B cell (primary cell): Measurements from ENCODE around the gene PORCN. TPM values are rescaled to one million over a fixed set of nuclear protein-coding genes. Genes with fewer than 3 reads are reported as not detected.

Experiments used
- ATAC-seq: fragments of 200-7000 bp; cut with Tn5 transposase; one replicate; pipeline ENCODE4 v1.10.0; 2021; ENCODE audit warnings: low read depth, mild to moderate bottlenecking, moderate number of reproducible peaks, moderate library complexity
- CTCF ChIA-PET: fragments of 350-600 bp; sonication (Branson Sonifier 250); formaldehyde crosslinking; loops from one replicate; lab custom pipeline; 2021; ENCODE audit warnings: antibody characterized with exemption, inconsistent platforms; lab: Charles Lee
- POLR2A ChIA-PET: fragments of 350-600 bp; sonication (Branson Sonifier 250); formaldehyde crosslinking; loops from one replicate; lab custom pipeline; 2021; ENCODE audit warnings: antibody characterized with exemption; lab: Charles Lee
- DNase-seq: peaks from one replicate; pipeline ENCODE4 v3.0.0; 2013
- H2AFZ ChIP-seq: 2 replicates; pipeline ENCODE4 v1.6.1; 2012; ENCODE audit warnings: mild to moderate bottlenecking, low read depth, low read length; ENCODE audit not compliant: insufficient read depth, poor library complexity, severe bottlenecking
- H3K27ac ChIP-seq, 2 donors: 1 replicate in 1 of 2; 2 replicates in 1 of 2; pipeline ENCODE4 v1.5.1; 2012 to 2013; ENCODE audit warnings: low read length in 2 of 2, mild to moderate bottlenecking in 2 of 2, moderate library complexity in 1 of 2
- H3K27me3 ChIP-seq, 4 experiments: fragments of 200-600 bp in 1 of 4; sonication (generic) in 1 of 4; replicated peaks in 1 of 4; 1 replicate in 2 of 4; 2 replicates in 2 of 4; pipeline versions ENCODE4 v1.6.1 to v1.7.0; 2013 to 2016; ENCODE audit warnings: low read length in 3 of 4, mild to moderate bottlenecking in 2 of 4, mixed read lengths in 1 of 4, moderate library complexity in 1 of 4; ENCODE audit not compliant: insufficient read depth in 4 of 4, control insufficient read depth in 3 of 4; ENCODE audit errors: control extremely low read depth in 1 of 4
- H3K36me3 ChIP-seq, 2 experiments: replicated peaks in 1 of 2; 1 replicate in 1 of 2; 2 replicates in 1 of 2; pipeline versions ENCODE4 v1.6.1 to v1.7.1; 2013; ENCODE audit warnings: low read length in 1 of 2; ENCODE audit not compliant: insufficient read depth in 2 of 2, control insufficient read depth in 1 of 2; ENCODE audit errors: control extremely low read depth in 1 of 2, extremely low read depth in 1 of 2
- H3K4me1 ChIP-seq, 2 donors: fragments of 200-600 bp in 1 of 2; sonication (generic) in 1 of 2; 1 replicate in 1 of 2; 2 replicates in 1 of 2; pipeline versions ENCODE4 v1.5.1 to v1.6.1; 2013 to 2017; ENCODE audit warnings: low read length in 2 of 2; ENCODE audit not compliant: control insufficient read depth in 2 of 2, insufficient read depth in 2 of 2
- H3K4me2 ChIP-seq: replicated peaks from 2 replicates; pipeline ENCODE3; 2012; ENCODE audit warnings: mild to moderate bottlenecking, low read depth, low read length; ENCODE audit not compliant: poor library complexity, severe bottlenecking
- H3K4me3 ChIP-seq, 5 experiments: fragments of 200-600 bp in 1 of 5; sonication (generic) in 1 of 5; 1 replicate in 3 of 5; 2 replicates in 2 of 5; pipeline versions ENCODE4 v1.5.1 to v1.7.0; 2011 to 2016; ENCODE audit warnings: low read length in 4 of 5, mild to moderate bottlenecking in 4 of 5, low read depth in 2 of 5, control low read depth in 1 of 5, moderate library complexity in 1 of 5; ENCODE audit not compliant: insufficient read depth in 1 of 5; ENCODE audit errors: control extremely low read depth in 1 of 5, extremely low read depth in 1 of 5
- H3K79me2 ChIP-seq: fragments of 200-600 bp; sonication (generic); one replicate; pipeline ENCODE4 v1.6.0; 2016; ENCODE audit warnings: low read length; ENCODE audit not compliant: control insufficient read depth, insufficient read depth
- H3K9ac ChIP-seq: fragments of 200-600 bp; sonication (generic); 2 replicates; pipeline ENCODE4 v1.6.1; 2017; ENCODE audit warnings: mild to moderate bottlenecking, low read length, moderate library complexity
- H3K9me3 ChIP-seq, 3 donors: one replicate each; pipeline versions ENCODE4 v1.6.1 to v1.7.1; 2013; ENCODE audit warnings: low read length in 2 of 3; ENCODE audit not compliant: control insufficient read depth in 2 of 3, insufficient read depth in 1 of 3; ENCODE audit errors: control extremely low read depth in 1 of 3
- H4K20me1 ChIP-seq: 2 replicates; pipeline ENCODE4 v1.6.0; 2012; ENCODE audit warnings: mild to moderate bottlenecking, low read length; ENCODE audit not compliant: insufficient read depth, control insufficient read depth, poor library complexity, severe bottlenecking
- H3K27ac Mint-ChIP-seq: one replicate; pipeline ENCODE4 v1.8.0; 2021; ENCODE audit warnings: mixed read lengths
- H3K27me3 Mint-ChIP-seq: one replicate; pipeline ENCODE4 v1.8.0; 2021; ENCODE audit warnings: mixed read lengths
- H3K4me1 Mint-ChIP-seq: one replicate; pipeline ENCODE4 v1.8.0; 2021; ENCODE audit warnings: mixed read lengths
- H3K4me3 Mint-ChIP-seq: one replicate; pipeline ENCODE4 v1.8.0; 2021; ENCODE audit warnings: mixed read lengths
- H3K9me3 Mint-ChIP-seq: one replicate; pipeline ENCODE4 v1.8.0; 2022; ENCODE audit warnings: mixed read lengths; ENCODE audit not compliant: insufficient read depth
- CTCF ChIP-seq: fragments of 200-600 bp; IDR thresholded peaks from one replicate; pipeline ENCODE4 v1.8.0; 2022; ENCODE audit warnings: antibody characterized with exemption, mild to moderate bottlenecking
- EZH2 ChIP-seq: IDR thresholded peaks from 2 replicates; pipeline ENCODE4 v1.6.1; 2012; ENCODE audit warnings: borderline replicate concordance, low read depth, mild to moderate bottlenecking, moderate library complexity, low read length; ENCODE audit not compliant: insufficient read depth, poor library complexity, severe bottlenecking
- WGBS: methylation state at CpG from one replicate; pipeline ENCODE4 v1.1.5; 2013; ENCODE audit warnings: missing lambda C conversion rate; ENCODE audit not compliant: insufficient coverage; 5-methylcytosine and 5-hydroxymethylcytosine counted together
- intact Hi-C: fragments of 100-400 bp; cut with micrococcal nuclease; formaldehyde crosslinking; loops from one replicate; pipeline ENCODE4 v1.10.0; 2022
- polyA plus RNA-seq: library from polyadenylated mRNA; depleted of rRNA; stranded (reverse); fragments of >200 nt; gene quantifications from 2 replicates; pipeline ENCODE4 v1.2.3, GENCODE V29; 2012
- total RNA-seq, 2 donors: library from RNA; stranded (reverse); fragments of 120-200 nt in 1 of 2; gene quantifications; 1 replicate in 1 of 2; 2 replicates in 1 of 2; pipeline versions ENCODE4 v1.2.3 to v1.2.4, GENCODE V29; 2013 to 2022

PORCN gene
- total and polyA plus RNA-seq, 2 donors (not counting 1 experiment from before 2014, with no cell fraction given), result 12.8 to 18.5 TPM

GRCh38 chrX:48560056-48560455, 51.3 kb downstream of the PORCN start:
- Histone ChIP-seq H3K9me3 (no peaks in the 10 kb centered on the region), H3K4me2 (no peak overlapping the region), H3K27ac (no peak overlapping the region), H4K20me1 (no peaks in the 10 kb centered on the region), H3K79me2 (no peaks in the 10 kb centered on the region), H3K4me3 (no peak overlapping the region), H2AFZ (no peak overlapping the region), H3K36me3 (peaks cover 0 to 24% of the 10 kb centered on the region in 2 experiments), H3K9ac (no peak overlapping the region), H3K4me1 (no peaks in the 10 kb centered on the region), H3K27me3 (no peaks in the 10 kb centered on the region)
- CTCF ChIA-PET, result no interaction called here
- no peaks in the 10 kb centered on the region for H3K4me1 Mint-ChIP-seq
- DNase-seq (no peak), ATAC-seq (no peak)
- POLR2A ChIA-PET, result no interaction called here
- no peak overlapping the region for H3K27ac Mint-ChIP-seq
- 97% methylated on average over 10 of the region's 14 CpGs for WGBS
- intact Hi-C loops, result no loop called here
- TF ChIP-seq CTCF (no peak), EZH2 (no peak)
- no peaks in the 10 kb centered on the region for H3K27me3 Mint-ChIP-seq
- H3K4me3 Mint-ChIP-seq, result no peak overlapping the region
- H3K9me3 Mint-ChIP-seq, result no peaks in the 10 kb centered on the region

GRCh38 chrX:48560681-48561080, 51.9 kb downstream of the PORCN start:
- Mint-ChIP-seq H3K9me3 (no peaks in the 10 kb centered on the region), H3K27ac (no peak overlapping the region), H3K4me1 (no peaks in the 10 kb centered on the region), H3K27me3 (no peaks in the 10 kb centered on the region), H3K4me3 (no peak overlapping the region)
- intact Hi-C loops, result no loop called here
- Histone ChIP-seq H3K4me1 (no peaks in the 10 kb centered on the region), H3K27ac (no peak overlapping the region), H3K9ac (no peak overlapping the region), H3K9me3 (no peaks in the 10 kb centered on the region), H2AFZ (no peak overlapping the region), H3K4me2 (no peak overlapping the region), H3K4me3 (no peak overlapping the region), H3K79me2 (no peaks in the 10 kb centered on the region), H3K36me3 (peaks cover 0 to 22% of the 10 kb centered on the region in 2 experiments), H3K27me3 (no peaks in the 10 kb centered on the region), H4K20me1 (no peaks in the 10 kb centered on the region)
- TF ChIP-seq EZH2, result no peak
- no peak for TF ChIP-seq CTCF
- 100% methylated on average over 7 of the region's 12 CpGs for WGBS
- ChIA-PET CTCF (no interaction called here), POLR2A (no interaction called here)
- ATAC-seq (no peak), DNase-seq (no peak)
